Tibial artery (tissue), 4 donors: ENCODE results near the gene LCN12.

Experiments
- DNase-seq, 2 donors: peaks; one replicate each; pipeline ENCODE4 v3.0.0-alpha.2; 2019
- H3K27ac ChIP-seq, 2 donors: fragments of 200-600 bp; sonication (generic) in 1 of 2; 1 replicate in 1 of 2; 2 replicates in 1 of 2; pipeline ENCODE4 v1.5.1; 2018 to 2019; ENCODE audit warnings: mild to moderate bottlenecking in 1 of 2
- H3K27me3 ChIP-seq, 2 donors: fragments of 200-600 bp; sonication (generic) in 1 of 2; one replicate each; pipeline versions ENCODE4 v1.5.1 to v1.6.0; 2016 to 2019
- H3K36me3 ChIP-seq, 3 donors: fragments of 200-600 bp; sonication (generic) in 2 of 3; one replicate each; pipeline ENCODE4 v1.5.1; 2016 to 2019; ENCODE audit warnings: mild to moderate bottlenecking in 2 of 3
- H3K4me1 ChIP-seq, 4 donors: fragments of 200-600 bp; sonication (generic) in 2 of 4; 1 replicate in 3 of 4; 2 replicates in 1 of 4; pipeline ENCODE4 v1.5.1; 2016 to 2019
- H3K4me3 ChIP-seq, 2 donors: fragments of 200-600 bp; sonication (generic) in 1 of 2; 1 replicate in 1 of 2; 2 replicates in 1 of 2; pipeline ENCODE4 v1.5.1; 2018 to 2019; ENCODE audit warnings: mild to moderate bottlenecking in 2 of 2
- H3K9me3 ChIP-seq, 3 donors: fragments of 200-600 bp; sonication (generic) in 1 of 3; one replicate each; pipeline ENCODE4 v1.5.1; 2016 to 2019
- intact Hi-C: fragments of 100-400 bp; cut with DNase I; formaldehyde crosslinking; loops from one replicate; pipeline ENCODE4 v1.15.0; 2023; ENCODE audit warnings: low total_unique reads
- TF ChIP-seq, protein P1 (sequence below), 2 experiments: fragments of 200-600 bp in 1 of 2; fragments of 450-650 bp in 1 of 2; IDR thresholded peaks; one replicate each; pipeline ENCODE4 v1.5.1; 2017 to 2019; ENCODE audit warnings: antibody characterized with exemption in 2 of 2, mild to moderate bottlenecking in 1 of 2, moderate library complexity in 1 of 2

The LCN12 gene

GRCh38 chr9:136958473-136958872 lies 6.4 kb downstream of the LCN12 start:
- Histone ChIP-seq H3K36me3 (no peaks in the 10 kb centered on the region), H3K27me3 (no peaks in the 10 kb centered on the region), H3K9me3 (no peaks in the 10 kb centered on the region), H3K27ac (no peak overlapping the region), H3K4me1 (peaks cover 0 to 13% (median 10%) of the 10 kb centered on the region in 4 donors), H3K4me3 (no peak overlapping the region)
- no peak for DNase-seq
- TF ChIP-seq, protein P1, sequence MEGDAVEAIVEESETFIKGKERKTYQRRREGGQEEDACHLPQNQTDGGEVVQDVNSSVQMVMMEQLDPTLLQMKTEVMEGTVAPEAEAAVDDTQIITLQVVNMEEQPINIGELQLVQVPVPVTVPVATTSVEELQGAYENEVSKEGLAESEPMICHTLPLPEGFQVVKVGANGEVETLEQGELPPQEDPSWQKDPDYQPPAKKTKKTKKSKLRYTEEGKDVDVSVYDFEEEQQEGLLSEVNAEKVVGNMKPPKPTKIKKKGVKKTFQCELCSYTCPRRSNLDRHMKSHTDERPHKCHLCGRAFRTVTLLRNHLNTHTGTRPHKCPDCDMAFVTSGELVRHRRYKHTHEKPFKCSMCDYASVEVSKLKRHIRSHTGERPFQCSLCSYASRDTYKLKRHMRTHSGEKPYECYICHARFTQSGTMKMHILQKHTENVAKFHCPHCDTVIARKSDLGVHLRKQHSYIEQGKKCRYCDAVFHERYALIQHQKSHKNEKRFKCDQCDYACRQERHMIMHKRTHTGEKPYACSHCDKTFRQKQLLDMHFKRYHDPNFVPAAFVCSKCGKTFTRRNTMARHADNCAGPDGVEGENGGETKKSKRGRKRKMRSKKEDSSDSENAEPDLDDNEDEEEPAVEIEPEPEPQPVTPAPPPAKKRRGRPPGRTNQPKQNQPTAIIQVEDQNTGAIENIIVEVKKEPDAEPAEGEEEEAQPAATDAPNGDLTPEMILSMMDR (IDR thresholded peaks at IDR 0.05), result no peak
- intact Hi-C loops, result no loop called here

- no peak for DNase-seq
- H3K9me3 ChIP-seq, result no peaks in the 10 kb centered on the region
- intact Hi-C loops, result no loop called here
- H3K36me3 ChIP-seq, result no peaks in the 10 kb centered on the region
- no peaks in the 10 kb centered on the region for H3K27me3 ChIP-seq
- peaks cover 0 to 13% (median 10%) of the 10 kb centered on the region in 4 donors for H3K4me1 ChIP-seq
- TF ChIP-seq, protein P1 (IDR thresholded peaks at IDR 0.05), result no peak
- no peak overlapping the region for H3K27ac ChIP-seq
- no peak overlapping the region for H3K4me3 ChIP-seq
Observed at GRCh38 chr9:136958898-136959850, 7.1 kb downstream of the LCN12 start.

- intact Hi-C loops, result no loop called here
Observed at GRCh38 chr9:136960212-136960937, 8.3 kb downstream of the LCN12 start.

DNA sequence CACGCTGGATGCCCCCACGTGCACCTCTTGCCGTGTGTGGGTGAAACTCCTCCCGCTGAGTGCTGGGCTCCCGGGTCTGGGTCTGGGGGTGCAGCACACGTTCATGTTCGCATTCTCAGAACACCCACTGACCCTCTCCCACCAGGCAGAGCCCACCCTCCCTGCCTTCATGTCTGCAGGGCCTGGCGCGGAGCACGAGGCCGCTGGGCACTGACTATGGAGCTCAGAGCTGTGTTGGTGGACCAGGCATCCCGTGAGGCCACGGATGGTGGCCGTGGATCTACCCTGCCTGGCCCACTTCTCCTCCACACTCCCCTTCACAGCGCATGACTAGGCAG lies 8.8 kb downstream of the LCN12 start:
- Histone ChIP-seq H3K36me3 (no peaks in the 10 kb centered on the region), H3K4me1 (peaks cover 0 to 13% (median 10%) of the 10 kb centered on the region in 4 donors), H3K4me3 (no peak overlapping the region), H3K27me3 (no peaks in the 10 kb centered on the region), H3K27ac (peak overlapping the region; percentile 40 to 47), H3K9me3 (no peaks in the 10 kb centered on the region)
- intact Hi-C loops, result no loop called here
- TF ChIP-seq, protein P1 (IDR thresholded peaks at IDR 0.05), result no peak
- no peak for DNase-seq

More at GRCh38 chr9:136960212-136960937, 8.3 kb downstream of the LCN12 start:
- TF ChIP-seq, protein P1 (IDR thresholded peaks at IDR 0.05), result no peak
- Histone ChIP-seq H3K4me1 (peaks cover 0 to 13% (median 10%) of the 10 kb centered on the region in 4 donors), H3K27me3 (no peaks in the 10 kb centered on the region), H3K27ac (no peak overlapping the region), H3K4me3 (no peak overlapping the region), H3K36me3 (no peaks in the 10 kb centered on the region), H3K9me3 (no peaks in the 10 kb centered on the region)
- DNase-seq, result no peak

- H3K4me3 ChIP-seq, result no peak overlapping the region
Observed at GRCh38 chr9:136961279-136962065, 9.4 kb downstream of the LCN12 start.

More at GRCh38 chr9:136961279-136962065, 9.4 kb downstream of the LCN12 start:
- no peak for DNase-seq
- peak overlapping the region; percentile 40 to 47 for H3K27ac ChIP-seq
- H3K9me3 ChIP-seq, result no peaks in the 10 kb centered on the region
- H3K27me3 ChIP-seq, result peaks cover 0 to 2% of the 10 kb centered on the region in 2 donors
- TF ChIP-seq, protein P1 (IDR thresholded peaks at IDR 0.05), result no peak
- H3K4me1 ChIP-seq, result peaks cover 0 to 19% (median 11%) of the 10 kb centered on the region in 4 donors
- intact Hi-C loops, result no loop called here
- no peaks in the 10 kb centered on the region for H3K36me3 ChIP-seq
